ENCODE data around the gene YWHAG.
A peak's percentile ranks its signal among the peaks of the same experiment; 100 is the strongest.
"Not testable (repeated sequence)": the region's sequence is repeated elsewhere in the genome, so short reads cannot be mapped to it uniquely, and the experiment has no call there.

YWHAG gene

DNA sequence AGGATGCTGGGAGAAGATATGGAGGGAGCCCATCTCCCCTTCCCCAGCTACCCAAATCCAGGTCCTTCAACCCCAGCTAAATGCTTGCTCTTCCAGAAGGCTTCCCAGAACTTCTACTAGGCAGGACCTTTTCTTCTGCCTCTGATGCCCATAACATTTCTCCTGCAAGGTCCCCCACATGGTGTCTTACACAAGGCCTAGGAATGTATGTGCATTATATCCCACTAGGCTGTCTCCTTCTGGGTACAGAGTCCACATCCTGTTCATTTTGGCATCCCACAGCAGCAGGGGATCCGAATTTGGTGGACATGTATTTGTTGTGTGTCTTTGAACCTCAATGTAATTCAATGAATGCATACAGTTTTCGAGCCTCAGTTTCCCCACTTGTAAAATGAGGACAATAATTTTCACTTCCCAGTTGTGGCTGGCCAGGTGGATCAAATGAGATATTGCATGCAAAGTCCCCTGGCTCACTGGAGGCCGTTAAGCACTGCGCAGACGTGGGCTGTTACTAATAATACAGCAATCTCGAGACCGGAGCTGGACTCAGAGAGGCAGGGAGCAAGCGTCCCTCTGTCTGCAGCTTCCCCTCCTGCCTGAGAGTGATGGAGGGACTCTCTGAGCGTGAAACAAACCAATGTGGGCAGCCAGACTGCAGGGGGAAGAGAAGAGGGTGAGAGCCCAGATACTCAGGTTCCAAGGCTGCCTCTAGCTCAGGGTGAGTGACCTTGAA lies 18.6 kb upstream of the YWHAG start:
- no peak for FAIRE-seq

DNA sequence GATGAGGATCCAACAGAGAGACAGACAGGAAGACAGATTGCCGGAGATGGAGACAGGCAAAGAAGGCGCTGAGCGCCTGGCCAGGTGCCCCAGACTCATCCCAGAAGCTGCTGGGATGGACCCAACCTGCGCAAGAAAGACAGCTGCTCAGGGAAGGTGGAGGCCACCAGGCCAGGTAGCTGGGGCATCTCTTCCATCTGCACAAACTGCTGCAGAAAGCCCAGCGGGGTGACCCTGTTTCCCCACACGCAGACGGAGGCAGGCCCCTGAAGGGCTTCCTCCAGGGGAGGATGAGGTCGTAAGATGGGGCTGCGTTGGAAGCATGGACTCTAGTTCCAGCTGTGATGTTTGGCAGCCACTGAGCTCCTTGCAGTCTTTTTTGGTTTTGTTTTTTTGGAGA lies 16.5 kb upstream of the YWHAG start:
- FAIRE-seq, result no peak

DNA sequence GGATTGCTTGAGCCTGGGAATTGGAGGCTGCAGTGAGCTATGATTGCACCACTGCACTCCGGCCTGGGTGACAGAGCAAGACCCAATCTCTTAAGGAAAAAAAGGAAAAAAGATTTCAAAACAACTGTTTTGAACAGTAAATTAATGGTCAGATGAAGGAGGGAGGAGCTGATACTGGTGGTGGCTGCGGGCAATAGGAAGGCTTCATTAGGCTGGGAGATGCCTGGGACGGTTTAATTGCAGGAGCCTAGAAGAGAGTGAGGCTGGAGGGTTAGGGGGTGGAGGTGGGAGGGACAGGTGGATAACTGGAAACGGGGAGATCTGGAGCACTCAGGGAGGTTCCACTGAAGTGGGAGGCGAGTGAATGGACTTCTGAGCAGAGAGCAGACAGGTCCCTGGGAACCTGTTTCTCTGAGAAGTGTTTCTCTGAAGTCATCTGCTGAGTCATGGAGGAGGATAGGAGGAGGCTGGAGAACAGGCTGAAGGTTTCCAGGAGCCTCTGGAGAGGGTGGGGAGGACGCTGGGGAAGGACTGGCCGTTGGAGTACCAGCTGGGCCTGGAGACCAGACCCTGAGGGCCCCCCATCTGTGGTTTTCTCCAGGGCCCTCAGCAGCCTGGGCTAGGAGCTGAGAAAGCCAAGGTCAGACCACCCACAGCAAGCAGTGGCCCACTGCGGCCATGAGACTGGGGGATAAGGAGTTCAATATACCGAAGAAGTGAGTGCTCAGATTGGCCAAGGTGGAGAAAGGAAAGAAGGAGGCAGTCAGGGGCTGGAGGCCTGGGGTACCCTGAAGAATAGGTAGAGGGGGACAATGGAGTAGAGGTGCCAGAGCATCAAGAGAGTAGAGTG lies 14.4 kb upstream of the YWHAG start:
- FAIRE-seq, result no peak

DNA sequence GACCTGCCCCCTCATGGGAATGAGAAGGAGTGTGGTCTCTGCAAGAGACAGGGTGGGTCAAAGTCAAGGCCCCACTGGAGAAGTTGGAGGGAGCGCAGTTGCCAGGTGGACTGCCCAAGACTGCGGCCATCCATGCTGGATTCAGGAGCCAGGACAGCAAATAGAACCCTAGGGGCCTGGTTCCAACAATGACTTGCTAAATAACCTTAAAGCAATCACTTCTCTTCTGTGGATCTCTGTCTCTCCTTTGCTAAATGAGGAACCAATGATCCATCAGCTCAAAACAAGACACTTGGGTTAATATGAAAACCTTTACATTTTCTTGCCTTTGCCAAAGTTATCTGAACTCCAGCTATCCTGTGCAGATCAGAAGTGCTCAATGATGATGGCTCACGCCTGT lies 12.6 kb upstream of the YWHAG start:
- no peak for FAIRE-seq

DNA sequence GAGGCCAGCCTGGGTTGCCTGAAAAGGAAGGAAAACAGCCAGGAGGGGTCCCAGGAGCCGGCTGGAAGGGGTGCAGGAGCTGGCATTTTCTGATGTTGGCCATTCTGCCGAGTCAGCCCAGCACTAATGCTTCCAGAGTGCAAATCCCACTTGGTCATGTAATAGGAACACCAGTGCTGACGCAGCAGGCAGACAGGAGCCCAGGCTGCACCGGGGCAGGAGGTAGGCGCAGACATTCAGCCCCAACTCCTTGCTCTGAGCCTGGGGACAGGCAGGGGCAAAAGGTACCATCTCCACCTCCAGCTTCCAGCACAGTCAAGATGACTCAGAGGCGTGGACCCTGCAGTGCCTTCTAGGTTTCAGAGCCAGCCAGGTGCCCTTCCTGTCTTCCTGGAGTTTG lies 10.2 kb upstream of the YWHAG start:
- FAIRE-seq, result no peak

DNA sequence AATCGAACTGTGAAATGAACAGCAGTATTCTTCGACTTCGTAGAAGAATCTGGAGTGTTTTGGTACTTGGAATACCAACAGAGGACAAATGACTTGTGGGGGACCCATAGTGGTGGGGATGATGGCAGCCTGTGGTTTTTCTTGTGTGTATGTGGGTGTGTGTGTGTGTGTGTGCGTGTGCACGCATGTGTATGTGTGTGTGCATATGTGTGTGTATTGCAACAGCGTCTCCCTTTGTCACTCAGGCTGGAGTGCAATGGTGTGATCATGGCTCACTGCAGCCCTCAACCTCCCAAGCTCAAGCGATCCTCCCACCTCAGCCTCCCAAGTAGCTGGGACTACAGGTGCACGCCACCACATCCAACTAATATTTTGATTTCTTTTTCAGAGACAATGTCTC lies 9.4 kb upstream of the YWHAG start:
- no peak for FAIRE-seq

DNA sequence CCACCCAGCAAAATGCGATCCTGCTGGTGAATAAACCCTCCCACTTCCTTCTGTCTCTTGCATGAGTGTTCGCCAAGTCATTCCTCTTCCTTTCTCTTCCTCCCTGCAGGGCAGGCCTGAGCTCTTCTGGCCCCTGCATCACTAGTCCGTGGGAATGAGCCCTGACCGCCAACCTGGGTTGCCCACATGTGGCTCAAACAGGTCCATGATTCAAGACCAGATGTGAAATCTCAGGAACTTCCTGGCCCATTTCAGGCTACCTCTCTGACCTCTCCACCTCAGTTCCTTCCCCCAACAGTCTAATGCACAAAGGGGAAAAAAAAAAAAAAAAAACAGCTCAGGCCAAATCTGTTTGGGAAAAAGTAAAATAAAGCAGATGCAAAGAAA lies 5.4 kb upstream of the YWHAG start:
- FAIRE-seq, result no peak

DNA sequence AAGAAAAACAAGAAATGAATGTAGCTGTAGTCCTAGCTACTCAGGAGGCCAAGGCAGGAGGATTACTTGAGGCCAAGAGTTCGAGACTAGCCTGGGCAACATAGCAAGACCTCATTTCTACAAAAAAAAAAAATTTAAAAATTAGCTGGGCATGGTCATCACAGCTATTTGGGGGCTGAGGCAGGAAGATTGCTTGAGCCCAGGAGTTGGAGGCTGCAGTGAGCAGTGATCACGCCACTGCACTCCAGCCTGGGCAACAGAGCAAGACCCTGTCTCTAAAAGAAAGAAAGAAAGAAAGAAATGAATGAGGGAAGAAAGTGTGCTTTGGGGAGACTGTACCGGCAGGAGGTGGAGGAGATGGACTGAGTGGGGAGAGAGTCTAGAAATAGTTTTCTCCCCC lies 5.0 kb upstream of the YWHAG start:
- FAIRE-seq, result not testable (repeated sequence)

DNA sequence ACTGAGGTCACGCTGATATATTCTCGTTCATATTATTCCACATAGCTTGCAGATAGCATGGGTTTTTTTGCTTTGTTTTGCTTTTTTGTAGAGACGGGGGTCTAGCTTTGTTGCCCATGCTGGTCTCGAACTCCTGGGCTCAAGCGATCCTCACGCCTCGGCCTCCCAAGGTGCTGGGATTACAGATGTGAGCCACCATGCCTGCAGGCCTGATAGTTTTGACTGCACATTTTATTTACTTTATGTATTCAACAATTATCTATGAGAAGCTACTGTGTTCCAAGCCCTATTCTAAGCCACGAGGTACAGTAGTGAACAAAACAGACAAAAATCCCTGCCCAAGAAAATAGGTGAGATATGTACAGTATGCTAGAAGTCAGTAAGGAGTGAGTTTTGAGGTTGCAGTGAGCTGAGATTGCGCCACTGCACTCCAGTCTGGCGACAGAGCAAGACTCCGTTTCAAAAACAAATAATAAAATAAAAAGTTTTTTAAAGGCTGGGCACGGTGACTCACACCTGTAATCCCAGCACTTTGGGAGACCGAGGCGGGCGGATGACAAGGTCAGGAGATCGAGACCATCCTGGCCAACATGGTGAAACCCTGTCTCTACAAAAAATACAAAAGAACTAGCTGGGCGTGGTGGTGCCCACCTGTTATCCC lies 1.3 kb upstream of the YWHAG start:
- FAIRE-seq, result no peak

DNA sequence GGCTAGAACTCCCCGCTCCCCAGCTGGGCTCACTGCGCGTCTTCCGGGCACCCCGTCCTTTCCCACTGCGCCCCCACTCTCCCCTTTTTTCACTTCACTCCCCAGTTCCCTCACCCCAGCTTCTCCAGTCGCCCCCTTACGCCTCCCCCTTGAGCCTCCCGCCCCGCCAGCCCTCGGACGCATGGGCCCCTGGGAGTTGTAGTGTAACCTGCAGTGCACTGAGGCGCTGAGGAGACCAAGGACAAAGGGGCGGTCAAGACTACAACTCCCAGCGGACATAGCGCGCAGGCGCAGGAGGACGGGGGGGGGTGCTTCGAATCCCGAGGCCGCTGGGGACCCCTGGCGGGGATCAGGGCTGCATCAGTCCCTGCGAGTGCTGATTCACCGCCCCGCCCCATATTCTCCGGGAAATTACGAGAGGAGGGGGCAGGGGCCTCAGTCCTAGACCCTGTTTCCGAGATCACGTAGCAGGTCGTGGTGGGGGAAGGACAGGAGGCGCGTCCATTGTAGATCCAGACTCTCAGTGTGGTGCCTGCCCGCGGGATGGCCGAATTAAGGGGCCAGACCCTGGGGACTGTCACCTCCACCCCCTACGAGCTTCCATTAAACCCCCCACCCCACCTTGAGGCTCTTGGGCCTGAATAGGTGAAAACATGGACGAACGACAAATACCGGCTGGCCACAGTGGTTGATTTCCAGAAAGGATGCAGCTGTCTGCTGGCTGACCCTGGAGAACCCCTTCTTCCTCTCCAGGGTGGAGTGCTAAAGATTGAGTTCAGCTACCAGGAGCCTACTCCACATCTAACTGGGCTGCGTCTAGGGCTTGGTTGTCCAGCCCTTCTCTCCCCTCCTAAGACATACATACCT lies 553 bp upstream of the YWHAG start:
- peak; percentile 78 for FAIRE-seq

DNA sequence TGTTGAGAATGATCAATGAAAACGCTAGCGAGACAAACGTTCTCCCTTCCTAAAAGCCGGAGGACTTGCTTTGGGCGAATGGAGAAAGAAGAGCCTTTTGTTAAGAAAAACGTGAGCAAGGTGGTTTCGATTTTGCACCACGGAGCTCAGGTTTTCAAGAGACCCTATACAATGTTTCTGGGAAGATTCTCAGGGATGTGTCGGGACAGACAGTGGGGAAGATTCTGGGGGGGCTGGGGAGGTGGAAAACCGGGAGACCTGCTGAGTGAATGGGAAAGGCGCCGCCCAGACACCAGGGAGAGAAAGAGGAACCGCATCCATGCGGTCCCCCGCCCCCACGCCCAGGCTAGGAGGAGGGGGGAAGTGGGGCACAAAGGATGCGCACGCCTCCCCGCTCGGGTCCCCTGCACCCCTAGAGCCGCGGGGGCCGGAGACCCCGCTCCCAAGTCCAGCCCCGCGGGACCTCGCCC lies 745 bp downstream of the YWHAG start:
- no peak for FAIRE-seq

DNA sequence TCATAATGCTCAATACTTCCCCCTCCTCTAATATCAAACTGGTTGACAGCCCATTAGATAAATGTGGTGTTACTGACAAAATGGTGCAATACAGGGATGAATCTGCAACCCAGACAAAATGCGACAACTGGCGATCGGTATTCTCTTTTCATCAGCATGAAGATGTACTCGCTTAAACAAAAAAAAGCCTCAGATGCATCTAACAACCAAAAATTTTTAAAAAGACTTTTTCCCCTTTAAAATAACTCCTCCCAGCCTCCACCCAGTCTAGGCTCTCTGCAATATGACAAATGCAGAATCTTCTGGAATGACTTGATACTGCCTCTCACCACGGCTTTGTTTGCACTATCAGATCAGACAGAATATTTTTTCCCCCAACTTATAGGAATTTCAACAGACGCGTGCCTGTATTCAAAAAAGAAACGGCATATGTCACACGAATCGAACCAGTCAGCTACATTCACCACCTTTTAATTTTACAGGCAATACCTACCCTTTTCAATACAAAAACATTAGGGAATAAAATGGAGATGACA lies 1.2 kb downstream of the YWHAG start:
- no peak for FAIRE-seq

DNA sequence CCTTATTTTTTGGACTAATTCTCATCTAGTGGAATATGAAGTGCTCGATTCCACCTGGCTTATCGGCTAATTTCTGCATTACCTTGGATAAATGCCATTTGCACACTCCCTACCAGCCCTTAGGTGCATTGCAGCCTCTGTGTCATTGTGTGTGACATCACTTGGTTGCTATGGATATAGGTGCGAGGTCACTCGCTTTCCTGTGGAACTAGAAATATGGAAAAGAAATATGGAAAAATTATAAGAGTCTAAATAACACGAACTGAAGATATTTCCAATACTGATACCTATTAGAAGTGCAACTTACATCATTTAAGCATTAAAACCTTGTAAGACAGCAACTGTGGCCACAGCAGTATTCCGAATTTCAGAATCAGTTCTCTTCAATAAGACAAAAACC lies 2.0 kb downstream of the YWHAG start:
- no peak for FAIRE-seq

DNA sequence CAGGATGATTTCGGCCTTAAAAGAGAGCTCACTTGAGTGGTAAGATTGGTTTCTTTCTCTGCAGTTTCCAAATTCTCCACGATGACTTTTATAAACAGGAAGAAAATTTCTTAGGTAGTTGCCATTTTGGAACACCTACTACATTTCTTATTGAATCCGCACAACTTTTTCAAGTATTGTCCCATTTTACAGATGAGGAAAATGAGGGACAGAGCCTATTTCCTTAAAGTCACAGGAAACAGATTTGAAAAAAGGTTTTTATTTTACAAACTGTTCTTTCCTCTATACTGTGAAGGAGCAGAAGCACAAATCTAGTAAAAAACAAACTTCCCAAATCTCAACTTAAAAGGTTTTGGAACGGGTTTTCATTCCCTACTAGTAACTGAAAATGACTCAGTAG lies 2.7 kb downstream of the YWHAG start:
- no peak for FAIRE-seq

DNA sequence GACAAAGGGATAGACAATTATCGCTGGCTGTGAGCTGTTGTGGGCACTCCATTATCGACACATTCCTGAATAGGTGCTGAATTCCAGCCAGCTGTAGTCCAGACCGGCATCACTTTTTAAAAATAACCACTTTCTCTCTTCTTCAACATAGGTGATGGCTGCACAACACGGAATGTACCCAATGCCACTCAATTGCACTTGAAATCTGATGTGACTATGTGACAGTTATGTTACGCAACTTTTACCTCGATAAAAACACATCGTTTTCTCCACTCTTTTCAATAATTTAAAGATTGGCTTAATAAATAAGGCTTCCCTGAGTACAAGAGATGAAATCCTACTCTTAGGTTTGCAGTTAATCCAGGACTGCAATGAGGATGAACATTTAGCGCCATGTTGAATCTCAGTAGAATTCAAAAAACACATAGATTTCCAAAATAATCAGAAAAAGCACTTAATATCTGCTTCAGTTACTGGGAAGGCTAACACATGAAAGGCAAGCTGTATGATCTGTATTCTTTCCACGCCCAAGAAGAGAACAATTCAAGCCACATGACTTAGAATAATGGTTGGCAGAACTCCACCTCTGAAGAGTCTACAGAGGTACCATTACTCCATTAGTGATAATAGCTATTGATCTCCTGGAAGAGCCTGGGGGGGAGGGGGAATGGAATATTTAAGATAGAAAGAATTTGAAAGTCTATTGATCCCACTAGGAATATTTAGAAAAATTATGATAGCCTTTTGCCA lies 3.6 kb downstream of the YWHAG start:
- no peak for FAIRE-seq

DNA sequence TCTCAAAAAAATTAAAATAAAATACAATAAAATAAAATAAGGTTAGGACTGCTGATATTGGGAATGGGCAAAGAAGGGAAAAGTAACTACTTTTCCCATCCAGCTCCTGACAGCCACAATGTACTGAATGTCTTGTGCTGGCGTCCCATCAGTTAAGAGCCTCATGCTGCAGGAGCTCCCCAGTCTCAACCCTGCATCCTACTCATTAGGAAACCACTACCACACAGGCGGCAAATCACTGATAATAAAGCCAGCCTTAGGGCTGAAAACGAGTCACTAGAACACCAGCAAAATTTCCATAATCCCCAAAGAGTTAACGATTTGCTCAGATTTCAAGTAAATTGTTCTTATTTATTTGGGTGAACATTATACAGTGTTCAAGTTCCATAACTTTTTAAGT lies 4.3 kb downstream of the YWHAG start:
- FAIRE-seq, result no peak

DNA sequence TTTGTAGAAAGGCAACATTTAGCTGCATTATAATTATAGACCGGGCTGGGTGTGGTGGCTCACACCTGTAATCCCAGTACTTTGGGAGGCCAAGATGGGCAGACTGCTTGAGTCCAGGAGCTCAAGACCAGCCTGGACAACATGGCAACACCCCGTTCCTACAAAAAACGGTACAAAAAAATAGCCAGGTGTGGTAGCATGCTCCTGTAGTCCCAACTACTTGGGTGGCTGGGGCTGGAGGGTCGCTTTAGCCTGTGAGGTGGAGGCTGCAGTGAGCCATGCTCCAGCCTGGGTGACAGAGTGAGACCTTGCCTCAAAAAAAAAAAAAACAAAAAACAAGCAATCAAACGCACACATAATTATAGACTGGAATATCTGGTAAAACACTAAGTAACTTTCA lies 5.0 kb downstream of the YWHAG start:
- no peak for FAIRE-seq

DNA sequence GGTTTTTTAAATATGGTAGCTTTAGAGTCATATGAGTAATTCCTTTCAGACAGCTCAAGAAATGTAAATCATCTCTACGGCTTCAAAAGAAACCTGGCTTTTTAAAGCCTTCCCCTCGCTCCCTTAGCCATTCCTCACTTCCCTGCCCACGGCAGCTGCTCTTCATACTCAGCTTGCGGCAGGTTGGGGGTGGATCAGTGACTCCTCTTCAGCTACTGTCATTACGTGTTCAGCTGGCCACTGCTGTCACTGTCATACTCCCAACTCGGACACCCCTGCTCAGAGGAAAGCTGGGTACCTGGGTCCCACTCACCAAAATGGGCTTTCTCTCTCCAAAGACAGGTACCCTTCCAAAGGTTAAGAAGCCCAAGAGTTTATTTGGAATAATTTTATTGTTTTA lies 6.6 kb downstream of the YWHAG start:
- FAIRE-seq, result no peak

DNA sequence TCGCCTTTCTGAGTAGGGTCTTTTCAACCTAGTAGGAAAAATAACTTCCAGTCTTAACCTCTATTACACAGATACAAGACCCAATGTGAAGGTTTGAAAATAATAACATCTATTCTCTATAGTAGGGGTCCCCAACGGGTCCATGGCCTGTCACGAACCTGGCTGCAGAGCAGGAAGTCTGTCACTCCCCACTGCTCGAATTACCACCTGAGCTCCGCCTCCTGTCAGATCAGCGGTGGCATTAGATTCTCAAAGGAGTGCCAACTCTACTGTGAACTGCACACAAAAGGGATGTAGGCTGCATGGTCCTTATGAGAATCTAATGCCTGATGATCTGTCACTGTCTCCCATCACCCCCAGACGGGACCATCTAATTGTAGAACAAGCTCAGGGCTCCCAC lies 7.4 kb downstream of the YWHAG start:
- FAIRE-seq, result no peak

DNA sequence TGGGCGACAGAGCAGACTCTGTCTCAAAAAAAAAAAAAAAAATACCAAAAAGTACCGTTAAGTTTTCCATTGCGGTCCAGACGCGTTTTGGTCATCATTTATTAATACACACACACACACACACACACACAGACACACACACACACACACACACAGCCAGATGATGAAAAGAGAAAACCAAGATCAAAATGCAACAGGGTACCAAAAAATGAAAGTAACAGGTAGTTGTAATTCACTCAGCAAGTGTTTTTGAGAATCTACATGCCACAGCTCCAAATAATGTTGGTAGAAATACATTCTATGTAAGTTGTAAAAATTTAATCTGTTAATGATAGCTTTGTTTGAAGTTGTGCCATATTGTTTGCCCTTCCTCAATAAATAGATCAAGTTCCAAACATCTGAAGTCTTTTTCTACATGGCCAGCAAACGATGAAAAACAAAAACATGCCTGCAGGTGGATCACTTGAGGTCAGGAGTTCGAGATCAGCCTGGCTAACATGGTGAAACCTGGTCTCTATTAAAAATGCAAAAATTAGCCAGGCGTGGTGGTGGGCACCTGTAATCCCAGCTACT lies 9.4 kb downstream of the YWHAG start:
- FAIRE-seq, result no peak

DNA sequence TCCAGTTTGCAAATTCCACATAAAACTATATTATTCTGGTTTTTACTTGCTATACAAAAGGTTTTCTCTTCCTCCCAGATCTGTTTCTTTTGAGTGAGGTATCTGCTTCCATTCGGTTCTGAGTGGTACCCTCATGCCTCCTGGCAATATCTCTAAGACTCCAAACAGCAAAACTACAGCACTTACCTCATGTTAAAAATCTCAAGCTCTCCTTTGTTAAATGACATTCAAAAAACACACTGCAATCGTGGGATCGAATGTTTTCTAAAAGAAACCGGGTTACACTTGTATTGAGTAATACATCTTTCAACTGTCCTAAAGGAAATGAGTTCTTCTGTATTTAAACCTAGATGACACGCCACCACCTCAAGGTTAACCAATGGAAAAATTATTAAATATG lies 11.1 kb downstream of the YWHAG start:
- FAIRE-seq, result no peak

Measured in endometrium (tissue), 2 donors.